Measurements from ENCODE around the gene WNT3A. TPM values are rescaled to one million over a fixed set of nuclear protein-coding genes. Genes with fewer than 3 reads are reported as not detected.
A peak's percentile ranks its signal among the peaks of the same experiment; 100 is the strongest.

Gene WNT3A
- total and polyA plus RNA-seq, 2 donors (not counting 3 experiments of a cell fraction or from before 2014, with no cell fraction given) = not detected

GRCh38 chr1:228058949-228059633, 52.3 kb downstream of the WNT3A start:
- no peak for FAIRE-seq
- ChIA-PET POLR2A (no interaction called here), CTCF (interaction anchor here (0.5 kb wide), 1 partner anchor 109 kb away, joined by 3 read pairs; no protein-coding TSS in a partner anchor)
- H3K9ac ChIP-seq (replicated peaks; ENCODE audit: extremely low read depth, insufficient read depth, low read length) = no peak overlapping the region
- H3K9me3 ChIP-seq (replicated peaks; ENCODE audit: control insufficient read depth, insufficient read depth, low read length) = no peaks in the 10 kb centered on the region
- no peaks in the 10 kb centered on the region for H3K9me1 ChIP-seq (replicated peaks; ENCODE audit: control insufficient read depth, extremely low read depth, insufficient read depth, low read length)
- intact Hi-C loops (cut with micrococcal nuclease) (no loop called here), dilution Hi-C loops (cut with MboI; ENCODE audit: extremely low pct_ligation_motif_present, low sequenced_read_pairs) (no loop called here)
- TF ChIP-seq GATA2 (IDR thresholded peaks at IDR 0.05; ENCODE audit: insufficient read depth, insufficient read length, low read depth, low read length) (no peak), EZH2 (IDR thresholded peaks at IDR 0.05; ENCODE audit: borderline replicate concordance, low read depth, low read length, severe bottlenecking) (peak; percentile 81)
- peaks cover 25 to 33% of the 10 kb centered on the region in 2 experiments for H3K27me3 ChIP-seq (ENCODE audit: control insufficient read depth in 2 of 2, insufficient read depth in 2 of 2, low read length in 2 of 2)
- no peak for DNase-seq (ENCODE audit: low read depth, low spot score)
- H3K27ac ChIP-seq (ENCODE audit: insufficient read depth, low read depth, low read length) = no peak overlapping the region
- H3K4me3 ChIP-seq (replicated peaks in 1 of 3; ENCODE audit: insufficient read depth in 1 of 3, low read depth in 1 of 3, low read length in 3 of 3) = no peak overlapping the region
- H2AFZ ChIP-seq (ENCODE audit: low read depth, low read length) = no peak overlapping the region
- H4K20me1 ChIP-seq (replicated peaks; ENCODE audit: control insufficient read depth, extremely low read depth, insufficient read depth, low read length) = no peaks in the 10 kb centered on the region
- H3K36me3 ChIP-seq (ENCODE audit: control insufficient read depth in 2 of 2, extremely low read depth in 1 of 2, insufficient read depth in 2 of 2, low read length in 2 of 2) = no peaks in the 10 kb centered on the region
- no peaks in the 10 kb centered on the region for H3K79me2 ChIP-seq (ENCODE audit: control insufficient read depth, insufficient read depth, low read length)
- no peaks in the 10 kb centered on the region for H3K4me1 ChIP-seq (ENCODE audit: control insufficient read depth, extremely low read depth, insufficient read depth, low read length)
- H3K4me2 ChIP-seq (ENCODE audit: insufficient read depth, low read length) = no peak overlapping the region
- BruUV-seq (replicated peaks) = no TSS peak

- dilution Hi-C loops (cut with MboI; ENCODE audit: extremely low pct_ligation_motif_present, low sequenced_read_pairs) = no loop called here
- no peak for FAIRE-seq
Measured at GRCh38 chr1:228059634-228060457, 53.0 kb downstream of the WNT3A start.

More at GRCh38 chr1:228059634-228060457, 53.0 kb downstream of the WNT3A start:
- ChIA-PET CTCF (interaction anchor here (0.5 kb wide), 1 partner anchor 110 kb away, joined by 3 read pairs; no protein-coding TSS in a partner anchor), POLR2A (no interaction called here)
- H3K79me2 ChIP-seq (ENCODE audit: control insufficient read depth, insufficient read depth, low read length) = no peaks in the 10 kb centered on the region
- H3K4me3 ChIP-seq (replicated peaks in 1 of 3; ENCODE audit: insufficient read depth in 1 of 3, low read depth in 1 of 3, low read length in 3 of 3) = peak overlapping the region in 1 of 3 experiments; percentile 0
- H3K27me3 ChIP-seq (ENCODE audit: control insufficient read depth in 2 of 2, insufficient read depth in 2 of 2, low read length in 2 of 2) = peaks cover 25 to 33% of the 10 kb centered on the region in 2 experiments
- no peak overlapping the region for H3K9ac ChIP-seq (replicated peaks; ENCODE audit: extremely low read depth, insufficient read depth, low read length)
- no TSS peak for BruUV-seq (replicated peaks)
- no peak overlapping the region for H3K27ac ChIP-seq (ENCODE audit: insufficient read depth, low read depth, low read length)
- DNase-seq (ENCODE audit: low read depth, low spot score) = peak; percentile 23
- H4K20me1 ChIP-seq (replicated peaks; ENCODE audit: control insufficient read depth, extremely low read depth, insufficient read depth, low read length) = no peaks in the 10 kb centered on the region
- intact Hi-C loops (cut with micrococcal nuclease) = no loop called here
- no peaks in the 10 kb centered on the region for H3K36me3 ChIP-seq (ENCODE audit: control insufficient read depth in 2 of 2, extremely low read depth in 1 of 2, insufficient read depth in 2 of 2, low read length in 2 of 2)
- no peaks in the 10 kb centered on the region for H3K9me1 ChIP-seq (replicated peaks; ENCODE audit: control insufficient read depth, extremely low read depth, insufficient read depth, low read length)
- no peaks in the 10 kb centered on the region for H3K4me1 ChIP-seq (ENCODE audit: control insufficient read depth, extremely low read depth, insufficient read depth, low read length)
- H2AFZ ChIP-seq (ENCODE audit: low read depth, low read length) = peak overlapping the region; percentile 58
- peak overlapping the region; percentile 12 for H3K4me2 ChIP-seq (ENCODE audit: insufficient read depth, low read length)
- TF ChIP-seq MYC (IDR thresholded peaks at IDR 0.05; ENCODE audit: low read depth, low read length) (no peak), POLR2A (IDR thresholded peaks at IDR 0.05; ENCODE audit: low read depth, low read length) (no peak), POLR2AphosphoS5 (IDR thresholded peaks at IDR 0.05; ENCODE audit: insufficient read depth, low read depth, low read length) (no peak), GATA2 (IDR thresholded peaks at IDR 0.05; ENCODE audit: insufficient read depth, insufficient read length, low read depth, low read length) (no peak), JUN (IDR thresholded peaks at IDR 0.05; ENCODE audit: borderline replicate concordance, insufficient read depth, insufficient read length, low read depth) (no peak), FOS (IDR thresholded peaks at IDR 0.05; ENCODE audit: borderline replicate concordance, insufficient read depth, low read length) (no peak), EZH2 (IDR thresholded peaks at IDR 0.05; ENCODE audit: borderline replicate concordance, low read depth, low read length, severe bottlenecking) (no peak), CTCF (IDR thresholded peaks at IDR 0.05; ENCODE audit: extremely low read depth in 1 of 2, insufficient read depth in 1 of 2, low read depth in 1 of 2, low read length in 2 of 2) (no peak)
- TF ChIP-seq, protein P1, sequence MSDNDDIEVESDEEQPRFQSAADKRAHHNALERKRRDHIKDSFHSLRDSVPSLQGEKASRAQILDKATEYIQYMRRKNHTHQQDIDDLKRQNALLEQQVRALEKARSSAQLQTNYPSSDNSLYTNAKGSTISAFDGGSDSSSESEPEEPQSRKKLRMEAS (IDR thresholded peaks at IDR 0.05; ENCODE audit: insufficient read depth, insufficient read length) = no peak
- H3K9me3 ChIP-seq (replicated peaks; ENCODE audit: control insufficient read depth, insufficient read depth, low read length) = no peaks in the 10 kb centered on the region

Measured in endothelial cell of umbilical vein (primary cell).